WTC11 (cell line): ENCODE measurements around the gene ZNRF3.

Source experiments
- CREB1 ChIP-seq: sonication (generic); formaldehyde crosslinking; IDR thresholded peaks from 2 replicates; pipeline ENCODE4 v1.8.0; 2023; ENCODE audit warnings: mild to moderate bottlenecking, missing genetic modification reagents
- CTCF ChIP-seq: fragments of 200-600 bp; IDR thresholded peaks from 2 replicates; pipeline ENCODE4 v1.8.0; 2022; ENCODE audit warnings: antibody characterized with exemption
- ELF4 ChIP-seq: sonication (generic); formaldehyde crosslinking; IDR thresholded peaks from 2 replicates; pipeline ENCODE4 v1.8.1; 2022; ENCODE audit warnings: low read depth, mild to moderate bottlenecking, moderate library complexity, missing genetic modification reagents
- EMX1 ChIP-seq: fragments of 250-450 bp; sonication (Bioruptor Pico); IDR thresholded peaks from 2 replicates; pipeline ENCODE4 v1.8.0; 2021; ENCODE audit warnings: mild to moderate bottlenecking
- ETV6 ChIP-seq: sonication (generic); formaldehyde crosslinking; IDR thresholded peaks from 2 replicates; pipeline ENCODE4 v1.8.1; 2022; ENCODE audit warnings: mild to moderate bottlenecking, missing genetic modification reagents
- FOXJ3 ChIP-seq: sonication (generic); formaldehyde crosslinking; IDR thresholded peaks from 2 replicates; pipeline ENCODE4 v1.9.0; 2021; ENCODE audit warnings: missing genetic modification reagents, mild to moderate bottlenecking, borderline replicate concordance
- JUN ChIP-seq: sonication (generic); formaldehyde crosslinking; IDR thresholded peaks from 2 replicates; pipeline ENCODE4 v1.8.0; 2023; ENCODE audit warnings: mild to moderate bottlenecking, missing genetic modification reagents
- MAX ChIP-seq: sonication (generic); formaldehyde crosslinking; IDR thresholded peaks from 2 replicates; pipeline ENCODE4 v1.8.0; 2022; ENCODE audit warnings: mild to moderate bottlenecking, missing genetic modification reagents
- NR2C2 ChIP-seq: sonication (generic); formaldehyde crosslinking; IDR thresholded peaks from 2 replicates; pipeline ENCODE4 v1.8.0; 2022; ENCODE audit warnings: mild to moderate bottlenecking, missing genetic modification reagents
- SMAD3 ChIP-seq: sonication (generic); formaldehyde crosslinking; IDR thresholded peaks from 2 replicates; pipeline ENCODE4 v1.8.0; 2022; ENCODE audit warnings: missing genetic modification reagents, mild to moderate bottlenecking, borderline replicate concordance
- USF1 ChIP-seq: sonication (generic); formaldehyde crosslinking; IDR thresholded peaks from 2 replicates; pipeline ENCODE4 v1.8.0; 2022; ENCODE audit warnings: mild to moderate bottlenecking, missing genetic modification reagents
- USF2 ChIP-seq: sonication (generic); formaldehyde crosslinking; IDR thresholded peaks from 2 replicates; pipeline ENCODE4 v1.8.1; 2023; ENCODE audit warnings: mild to moderate bottlenecking, missing genetic modification reagents, moderate library complexity
- ZNF121 ChIP-seq: sonication (generic); formaldehyde crosslinking; IDR thresholded peaks from 2 replicates; pipeline ENCODE4 v1.8.0; 2023; ENCODE audit warnings: missing genetic modification reagents

- TF ChIP-seq NR2C2 (no peak), CTCF (no peak), ETV6 (CRISPR knock-in tag) (no peak), USF1 (CRISPR knock-in tag) (no peak), EMX1 (no peak), ZNF121 (CRISPR knock-in tag) (no peak), SMAD3 (no peak), ELF4 (no peak), USF2 (no peak), FOXJ3 (no peak), CREB1 (CRISPR knock-in tag) (no peak), JUN (CRISPR knock-in tag) (no peak), MAX (CRISPR knock-in tag) (no peak)
Measured at GRCh38 chr22:29031227-29032011, 148.0 kb downstream of the ZNRF3 start.
